Peyer's patch (tissue), 4 donors: Measurements from ENCODE around the gene GLI3. TPM values are rescaled to one million over a fixed set of nuclear protein-coding genes. Genes with fewer than 3 reads are reported as not detected.

Experiments used
- DNase-seq, 3 donors: peaks; one replicate each; pipeline ENCODE4 v3.0.0-alpha.2; 2017 to 2019
- H3K27ac ChIP-seq, 4 donors: fragments of 200-600 bp; sonication (generic); one replicate each; pipeline ENCODE4 v1.5.1; 2016 to 2019
- H3K27me3 ChIP-seq, 2 donors: fragments of 200-600 bp; sonication (generic); one replicate each; pipeline ENCODE4 v1.5.1; 2019
- H3K36me3 ChIP-seq, 3 donors: fragments of 200-600 bp; sonication (generic); one replicate each; pipeline ENCODE4 v1.5.1; 2016 to 2019
- H3K4me1 ChIP-seq, 4 donors: fragments of 200-600 bp; sonication (generic); one replicate each; pipeline ENCODE4 v1.5.1; 2016 to 2019
- H3K4me3 ChIP-seq, 4 donors: fragments of 200-600 bp; sonication (generic); 1 replicate in 3 of 4; 2 replicates in 1 of 4; pipeline ENCODE4 v1.5.1; 2016 to 2019; ENCODE audit warnings: mild to moderate bottlenecking in 1 of 4
- H3K9me3 ChIP-seq, 4 donors: fragments of 200-600 bp; sonication (generic); one replicate each; pipeline ENCODE4 v1.5.1; 2016 to 2019; ENCODE audit warnings: mild to moderate bottlenecking in 1 of 4
- POLR2A ChIP-seq, 2 donors: fragments of 450-650 bp; IDR thresholded peaks; one replicate each; pipeline ENCODE4 v1.5.1; 2017; ENCODE audit warnings: antibody characterized with exemption in 2 of 2, mild to moderate bottlenecking in 2 of 2, moderate library complexity in 2 of 2
- total RNA-seq, 4 donors: library from RNA; depleted of rRNA; stranded (reverse); fragments of >200 nt; gene quantifications; one replicate each; pipeline ENCODE4 v1.1.0, GENCODE V29; 2016
- TF ChIP-seq, protein P1 (sequence below), 6 experiments: fragments of 450-650 bp in 4 of 6; fragments of 200-600 bp in 2 of 6; sonication (generic) in 1 of 6; IDR thresholded peaks; one replicate each; pipeline ENCODE4 v1.5.1; 2017 to 2019; ENCODE audit warnings: antibody characterized with exemption in 6 of 6, mild to moderate bottlenecking in 3 of 6, moderate library complexity in 1 of 6

GLI3 gene
- total RNA-seq, 4 donors from 2014 or later: 0.53 to 30.5 (median 3.1) TPM

DNA sequence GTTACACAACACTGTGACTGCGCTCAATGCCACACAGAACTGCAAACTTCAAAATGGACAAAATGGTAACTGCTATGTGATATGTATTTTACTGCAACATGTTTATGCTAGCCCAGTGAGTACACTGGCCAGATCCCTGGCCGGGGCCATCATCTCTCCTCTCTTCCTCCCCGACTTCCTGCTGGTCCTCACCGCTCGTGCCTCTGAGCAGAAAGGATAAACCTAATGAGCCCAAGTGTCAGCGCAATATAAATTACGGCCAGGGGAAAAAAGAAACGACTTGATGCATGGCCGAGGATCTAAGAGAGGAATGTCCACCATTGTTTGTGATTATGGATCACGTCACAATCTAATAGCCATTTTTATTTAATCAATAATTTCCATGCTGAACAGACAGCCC lies 225.2 kb downstream of the GLI3 start:
- TF ChIP-seq, protein P1, sequence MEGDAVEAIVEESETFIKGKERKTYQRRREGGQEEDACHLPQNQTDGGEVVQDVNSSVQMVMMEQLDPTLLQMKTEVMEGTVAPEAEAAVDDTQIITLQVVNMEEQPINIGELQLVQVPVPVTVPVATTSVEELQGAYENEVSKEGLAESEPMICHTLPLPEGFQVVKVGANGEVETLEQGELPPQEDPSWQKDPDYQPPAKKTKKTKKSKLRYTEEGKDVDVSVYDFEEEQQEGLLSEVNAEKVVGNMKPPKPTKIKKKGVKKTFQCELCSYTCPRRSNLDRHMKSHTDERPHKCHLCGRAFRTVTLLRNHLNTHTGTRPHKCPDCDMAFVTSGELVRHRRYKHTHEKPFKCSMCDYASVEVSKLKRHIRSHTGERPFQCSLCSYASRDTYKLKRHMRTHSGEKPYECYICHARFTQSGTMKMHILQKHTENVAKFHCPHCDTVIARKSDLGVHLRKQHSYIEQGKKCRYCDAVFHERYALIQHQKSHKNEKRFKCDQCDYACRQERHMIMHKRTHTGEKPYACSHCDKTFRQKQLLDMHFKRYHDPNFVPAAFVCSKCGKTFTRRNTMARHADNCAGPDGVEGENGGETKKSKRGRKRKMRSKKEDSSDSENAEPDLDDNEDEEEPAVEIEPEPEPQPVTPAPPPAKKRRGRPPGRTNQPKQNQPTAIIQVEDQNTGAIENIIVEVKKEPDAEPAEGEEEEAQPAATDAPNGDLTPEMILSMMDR (IDR thresholded peaks at IDR 0.05): no peak
- no peak for TF ChIP-seq POLR2A (IDR thresholded peaks at IDR 0.05)
- Histone ChIP-seq H3K36me3 (no peaks in the 10 kb centered on the region), H3K27me3 (no peaks in the 10 kb centered on the region), H3K9me3 (no peaks in the 10 kb centered on the region), H3K4me3 (no peak overlapping the region), H3K27ac (no peak overlapping the region), H3K4me1 (no peaks in the 10 kb centered on the region)
- no peak for DNase-seq

GRCh38 chr7:42010751-42011150 lies 226.3 kb downstream of the GLI3 start:
- Histone ChIP-seq H3K4me3 (no peak overlapping the region), H3K36me3 (no peaks in the 10 kb centered on the region), H3K27ac (no peak overlapping the region), H3K27me3 (no peaks in the 10 kb centered on the region), H3K9me3 (no peaks in the 10 kb centered on the region), H3K4me1 (no peaks in the 10 kb centered on the region)
- no peak for DNase-seq
- TF ChIP-seq, protein P1 (IDR thresholded peaks at IDR 0.05): no peak
- TF ChIP-seq POLR2A (IDR thresholded peaks at IDR 0.05): no peak

DNA sequence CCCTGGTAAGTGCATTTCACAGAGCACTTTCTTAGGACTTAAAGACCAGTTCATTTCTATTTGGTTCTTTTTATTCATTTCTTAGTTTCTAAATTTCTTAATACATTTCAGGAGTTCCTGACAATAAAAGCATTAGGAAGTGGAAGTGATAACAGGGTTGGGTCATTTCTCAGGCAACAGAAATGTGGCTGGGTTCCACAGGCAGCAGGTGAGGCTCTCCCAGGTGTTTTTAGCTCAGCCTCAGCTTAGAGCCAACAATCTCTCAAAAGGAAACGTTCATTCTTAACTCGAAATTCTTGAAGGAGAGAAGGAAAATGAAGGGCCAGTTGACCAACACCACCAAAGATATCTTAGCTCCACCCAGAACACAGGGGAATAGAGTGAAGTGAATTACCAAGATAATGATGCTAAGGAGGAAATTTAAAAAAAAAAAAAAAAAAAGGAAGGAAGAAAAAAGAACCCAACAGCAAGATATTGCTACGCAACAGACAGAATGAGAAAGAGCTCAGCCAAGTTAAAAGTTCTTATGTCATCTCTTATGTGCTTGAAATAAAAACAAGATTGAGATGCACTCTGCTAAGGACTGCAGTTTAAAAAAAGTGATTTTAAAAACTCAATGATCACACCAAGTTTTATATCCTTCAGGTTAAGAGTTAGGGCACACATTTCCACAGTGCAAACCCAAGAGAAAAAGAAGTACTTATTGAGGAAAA lies 230.1 kb downstream of the GLI3 start:
- Histone ChIP-seq H3K27ac (no peak overlapping the region), H3K4me3 (no peak overlapping the region), H3K4me1 (no peaks in the 10 kb centered on the region), H3K36me3 (no peaks in the 10 kb centered on the region), H3K27me3 (no peaks in the 10 kb centered on the region), H3K9me3 (no peaks in the 10 kb centered on the region)
- no peak for TF ChIP-seq POLR2A (IDR thresholded peaks at IDR 0.05)
- TF ChIP-seq, protein P1 (IDR thresholded peaks at IDR 0.05): no peak
- DNase-seq: no peak

DNA sequence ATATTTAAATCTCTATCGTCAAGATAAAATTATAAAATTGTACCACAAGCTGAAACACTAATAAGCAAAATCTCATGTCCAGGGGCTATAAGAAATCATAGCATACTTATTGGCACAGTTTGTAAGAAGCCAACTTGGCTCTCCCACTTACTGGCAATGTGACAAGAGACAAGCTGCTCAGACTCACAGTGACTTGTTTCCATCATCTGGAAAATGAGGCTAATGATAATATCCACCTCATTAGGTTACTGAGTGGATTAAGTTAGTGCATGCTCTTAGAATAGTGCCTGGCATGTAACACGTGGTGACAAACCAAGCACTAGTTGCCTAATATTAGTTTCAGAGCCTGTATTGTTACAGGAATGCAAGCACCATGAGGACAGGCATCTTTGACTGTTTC lies 234.4 kb downstream of the GLI3 start:
- no peaks in the 10 kb centered on the region for H3K36me3 ChIP-seq
- no peak overlapping the region for H3K4me3 ChIP-seq
- H3K4me1 ChIP-seq: no peaks in the 10 kb centered on the region
- H3K27me3 ChIP-seq: no peaks in the 10 kb centered on the region
- no peaks in the 10 kb centered on the region for H3K9me3 ChIP-seq
- TF ChIP-seq POLR2A (IDR thresholded peaks at IDR 0.05): no peak
- TF ChIP-seq, protein P1 (IDR thresholded peaks at IDR 0.05): no peak
- no peak for DNase-seq
- no peak overlapping the region for H3K27ac ChIP-seq

GRCh38 chr7:41999736-42000283 lies 237.2 kb downstream of the GLI3 start:
- DNase-seq: no peak
- H3K27me3 ChIP-seq: no peaks in the 10 kb centered on the region
- no peak overlapping the region for H3K4me3 ChIP-seq
- H3K9me3 ChIP-seq: no peaks in the 10 kb centered on the region
- no peaks in the 10 kb centered on the region for H3K4me1 ChIP-seq
- no peak overlapping the region for H3K27ac ChIP-seq
- H3K36me3 ChIP-seq: no peaks in the 10 kb centered on the region
- TF ChIP-seq, protein P1 (IDR thresholded peaks at IDR 0.05): no peak
- TF ChIP-seq POLR2A (IDR thresholded peaks at IDR 0.05): no peak
